ENCODE measurements around the gene TTLL9.

TTLL9 gene

GRCh38 chr20:31939661-31940060 lies 69.2 kb downstream of the TTLL9 start:
- in situ Hi-C loops (cut with MboI; ENCODE audit: low sequenced_read_pairs) = no loop called here

- in situ Hi-C loops (cut with MboI; ENCODE audit: low sequenced_read_pairs) = no loop called here
Measured at GRCh38 chr20:31943052-31943471, 72.6 kb downstream of the TTLL9 start.

GRCh38 chr20:31945319-31945718 lies 74.9 kb downstream of the TTLL9 start:
- in situ Hi-C loops (cut with MboI; ENCODE audit: low sequenced_read_pairs) = no loop called here

DNA sequence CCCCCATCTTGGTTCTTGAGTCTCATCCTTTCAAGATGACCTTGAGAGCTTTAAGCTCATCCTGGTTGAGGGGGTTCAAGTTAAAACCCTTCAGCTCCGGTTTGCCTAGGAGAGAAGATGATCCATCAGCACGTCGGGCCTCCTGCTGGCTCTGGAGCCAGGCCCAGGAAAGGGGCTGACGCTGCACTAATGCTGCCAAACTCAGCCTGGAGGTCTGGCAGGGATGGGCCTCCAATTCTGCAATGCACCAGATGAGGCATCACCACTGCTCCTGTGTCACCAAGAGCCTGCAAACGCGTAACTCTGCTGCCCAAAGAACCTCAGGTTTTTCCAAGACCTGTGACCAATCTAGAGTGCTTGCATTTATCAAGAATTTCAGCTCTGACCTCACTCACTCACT lies 75.4 kb downstream of the TTLL9 start:
- in situ Hi-C loops (cut with MboI; ENCODE audit: low sequenced_read_pairs) = no loop called here

DNA sequence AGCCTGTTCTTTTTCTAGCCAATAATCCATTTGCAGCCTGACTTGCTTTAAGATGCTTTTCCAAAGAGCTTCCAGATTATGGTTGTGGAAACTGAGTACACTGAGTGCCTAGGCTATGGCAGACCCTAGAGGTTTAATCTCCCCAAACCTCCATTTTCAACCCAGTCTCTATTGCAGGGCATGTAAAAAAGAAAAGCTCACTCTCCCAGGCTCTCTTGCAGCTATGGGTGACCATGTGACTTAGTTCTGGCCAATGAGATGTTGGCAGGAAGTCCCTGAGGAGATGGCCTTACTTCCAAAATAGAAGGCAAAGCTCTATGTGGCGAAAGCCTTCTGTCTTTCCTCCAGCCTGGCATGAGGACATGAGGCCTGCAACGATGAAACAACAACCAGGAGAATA lies 77.6 kb downstream of the TTLL9 start:
- in situ Hi-C loops (cut with MboI; ENCODE audit: low sequenced_read_pairs) = no loop called here

DNA sequence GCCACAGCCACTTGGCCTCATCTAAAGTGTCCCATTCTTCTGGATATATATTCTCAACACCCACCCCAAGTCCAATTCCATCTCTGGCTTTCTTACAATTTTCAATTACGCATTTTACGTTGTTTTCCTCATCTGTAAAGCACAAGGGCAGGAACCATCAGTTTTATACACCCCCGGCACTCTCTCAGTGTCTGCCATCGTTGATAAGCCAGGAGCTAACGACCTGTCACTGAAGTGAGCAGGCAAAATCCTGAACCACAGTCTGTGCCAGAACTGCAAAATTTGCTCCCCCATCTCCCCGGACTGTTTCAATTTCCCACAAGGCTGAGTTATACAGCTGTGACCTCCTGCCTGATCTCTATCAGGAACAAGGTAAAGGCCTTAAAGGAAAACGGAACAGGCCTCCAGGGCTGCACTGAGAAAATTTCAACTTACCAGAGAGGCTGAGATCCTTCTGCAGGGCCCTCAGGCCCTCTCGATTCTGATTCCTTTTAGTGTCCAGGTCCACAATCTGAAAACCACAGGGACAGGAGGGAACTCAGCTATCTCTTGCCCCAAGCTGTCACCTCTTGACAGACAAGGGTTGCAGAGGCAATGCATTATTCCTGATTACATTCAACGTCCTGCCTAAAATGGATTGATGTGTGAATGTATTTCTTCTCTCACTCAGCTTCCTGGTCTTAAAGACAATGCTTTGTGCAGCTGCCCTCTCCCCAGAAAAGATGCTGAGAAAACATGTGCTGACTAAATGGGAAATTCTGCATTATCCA lies 79.6 kb downstream of the TTLL9 start:
- in situ Hi-C loops (cut with MboI; ENCODE audit: low sequenced_read_pairs) = no loop called here

- in situ Hi-C loops (cut with MboI; ENCODE audit: low sequenced_read_pairs) = no loop called here
Measured at GRCh38 chr20:31951203-31951529, 80.7 kb downstream of the TTLL9 start.

DNA sequence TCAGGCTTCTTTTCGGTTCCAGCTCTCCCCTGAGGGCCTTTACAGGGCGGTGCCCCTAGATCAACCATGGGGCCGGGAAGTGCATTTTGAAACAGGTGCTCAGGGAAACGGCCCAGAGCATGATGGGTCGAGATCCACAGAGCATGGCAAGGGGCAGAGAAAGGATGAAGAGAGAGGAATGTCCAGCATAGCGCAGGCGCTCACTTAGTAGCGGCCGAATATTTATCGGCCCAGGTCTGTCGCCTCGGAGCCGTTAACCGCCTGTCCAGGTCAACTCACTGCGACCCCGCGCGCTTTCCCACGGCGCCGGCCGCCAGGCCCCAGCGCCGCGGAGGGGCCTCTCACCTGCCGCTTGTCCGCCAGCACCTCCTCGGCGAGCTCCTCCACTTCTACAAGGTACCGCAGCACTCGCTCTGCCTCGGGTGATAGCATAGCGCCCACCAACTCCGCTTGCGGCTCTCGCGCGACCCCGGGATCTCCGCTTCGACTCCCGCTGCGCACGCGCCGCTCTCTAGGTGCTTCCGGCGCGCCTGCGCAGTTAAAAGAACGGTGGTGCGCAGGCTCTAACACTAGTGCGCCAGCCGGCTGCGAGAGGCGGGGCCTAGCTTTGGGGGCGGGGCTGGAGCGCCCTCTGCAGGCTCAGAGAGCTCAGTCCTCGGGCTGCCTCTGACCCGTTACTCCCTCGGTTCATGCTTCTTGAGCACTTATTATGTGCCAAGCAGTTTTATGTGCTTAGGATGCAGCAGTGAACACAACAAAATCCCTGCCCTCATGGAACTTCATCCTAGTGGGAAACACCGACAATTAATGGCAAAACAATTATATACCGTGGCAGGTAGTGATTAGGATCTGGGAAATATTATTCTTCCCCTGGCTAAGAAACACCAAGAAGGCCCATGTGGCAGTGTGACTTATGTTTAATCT lies 81.4 kb downstream of the TTLL9 start, which contains the start of gene PDRG1:
TSS of gene PDRG1 (minus strand) at position 517 of the 924 bp plus-strand sequence. CDS start at position 432, 85 bp downstream.
- in situ Hi-C loops (cut with MboI; ENCODE audit: low sequenced_read_pairs) = no loop called here

GRCh38 chr20:31953556-31954148 lies 83.2 kb downstream of the TTLL9 start:
- in situ Hi-C loops (cut with MboI; ENCODE audit: low sequenced_read_pairs) = no loop called here

DNA sequence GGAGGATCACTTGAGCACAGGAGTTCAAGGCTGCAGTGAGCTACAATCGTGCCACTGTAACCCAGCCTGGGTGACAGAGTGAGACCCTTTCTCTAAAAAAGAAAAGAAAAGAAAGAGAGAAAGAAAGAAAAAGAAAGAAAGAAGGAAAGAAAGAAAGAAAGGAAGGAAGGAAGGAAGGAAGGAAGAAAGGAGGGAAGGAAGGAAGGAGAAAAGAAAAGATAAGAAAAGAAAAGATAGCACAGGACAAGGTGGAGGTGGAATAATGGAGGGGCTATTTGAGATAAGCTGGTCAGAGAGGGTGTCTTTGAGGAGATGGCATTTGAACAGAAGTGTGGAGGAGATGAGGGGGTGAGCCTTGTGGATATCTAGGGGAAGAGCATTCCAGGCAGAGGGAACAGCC lies 84.1 kb downstream of the TTLL9 start:
- in situ Hi-C loops (cut with MboI; ENCODE audit: low sequenced_read_pairs) = no loop called here

- in situ Hi-C loops (cut with MboI; ENCODE audit: low sequenced_read_pairs) = no loop called here
Measured at GRCh38 chr20:31956556-31957526, 86.4 kb downstream of the TTLL9 start.

DNA sequence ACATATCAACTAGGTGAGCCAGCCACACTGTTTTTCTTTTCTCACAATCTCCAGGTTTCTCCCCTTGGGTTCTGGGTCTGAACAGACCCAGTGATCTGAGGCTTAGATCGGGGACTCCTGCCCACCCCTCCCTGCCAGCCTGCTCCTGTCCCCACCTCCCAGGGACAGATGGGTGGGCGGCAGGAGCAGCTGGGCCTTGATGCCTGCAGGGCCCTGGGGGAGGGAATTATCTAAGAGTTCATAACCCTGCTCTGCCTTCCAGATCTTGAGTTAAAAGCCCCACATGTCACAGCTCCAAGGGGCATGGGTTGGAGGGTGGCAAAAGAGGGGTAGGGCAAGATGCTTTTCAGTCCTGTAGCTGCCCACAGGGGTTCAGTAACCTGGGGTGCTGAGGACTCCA lies 92.3 kb downstream of the TTLL9 start:
- in situ Hi-C loops (cut with MboI; ENCODE audit: low sequenced_read_pairs) = no loop called here

DNA sequence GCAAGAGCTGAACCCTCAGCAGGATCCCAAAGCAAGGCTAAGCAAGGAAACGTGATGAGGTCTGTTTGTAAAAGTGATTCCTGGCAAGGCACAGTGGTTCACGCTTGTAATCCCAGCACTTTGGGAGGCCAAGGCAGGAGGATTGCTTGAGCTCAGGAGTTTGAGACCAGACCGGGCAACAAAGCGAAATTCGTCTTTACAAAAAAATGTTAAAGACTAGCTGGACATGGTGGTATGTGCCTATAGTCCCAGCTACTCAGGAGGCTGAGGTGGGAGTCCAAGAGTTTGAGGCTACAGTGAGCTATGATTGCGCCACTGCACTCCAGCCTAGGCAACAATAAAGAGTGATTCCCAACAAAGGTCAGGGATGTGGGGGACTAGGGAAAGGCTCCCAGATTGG lies 93.5 kb downstream of the TTLL9 start:
- in situ Hi-C loops (cut with MboI; ENCODE audit: low sequenced_read_pairs) = no loop called here

DNA sequence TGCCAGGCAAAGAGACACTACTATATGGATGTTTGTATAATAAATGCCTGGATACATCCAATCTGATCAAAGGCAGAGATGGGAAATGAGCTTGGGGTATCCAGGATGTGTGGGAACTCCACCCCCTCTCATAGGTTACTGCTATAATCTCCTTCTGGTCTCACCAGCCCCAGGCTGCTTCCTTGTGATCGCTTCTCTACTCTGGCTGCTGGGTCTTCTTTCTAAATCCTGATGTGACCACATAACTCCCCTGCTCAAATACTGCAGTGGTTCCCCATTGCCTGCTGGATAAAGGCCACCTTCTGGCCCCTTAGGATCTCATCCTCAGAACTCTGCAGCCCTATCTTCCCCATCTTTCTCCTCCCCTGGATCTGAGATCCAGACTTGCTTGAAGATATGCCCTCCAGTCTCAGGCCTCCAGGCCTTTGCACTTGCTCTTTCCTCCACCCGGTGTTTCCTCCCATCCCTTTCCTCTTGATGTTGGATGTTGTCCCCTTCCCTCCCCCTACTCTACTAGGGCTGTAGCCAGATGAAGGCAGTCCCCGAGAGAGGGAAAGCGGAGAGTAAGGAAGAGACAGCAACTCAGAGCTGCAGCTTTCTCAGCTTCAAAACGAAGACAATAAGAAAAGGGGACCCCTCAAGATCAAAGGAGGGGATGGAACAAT lies 96.7 kb downstream of the TTLL9 start:
- in situ Hi-C loops (cut with MboI; ENCODE audit: low sequenced_read_pairs) = no loop called here

GRCh38 chr20:31967830-31968249 lies 97.4 kb downstream of the TTLL9 start, which contains the start of gene XKR7:
TSS of gene XKR7 (plus strand) at chr20:31968151. CDS start at chr20:31968176, 25 bp downstream.
- in situ Hi-C loops (cut with MboI; ENCODE audit: low sequenced_read_pairs) = no loop called here

DNA sequence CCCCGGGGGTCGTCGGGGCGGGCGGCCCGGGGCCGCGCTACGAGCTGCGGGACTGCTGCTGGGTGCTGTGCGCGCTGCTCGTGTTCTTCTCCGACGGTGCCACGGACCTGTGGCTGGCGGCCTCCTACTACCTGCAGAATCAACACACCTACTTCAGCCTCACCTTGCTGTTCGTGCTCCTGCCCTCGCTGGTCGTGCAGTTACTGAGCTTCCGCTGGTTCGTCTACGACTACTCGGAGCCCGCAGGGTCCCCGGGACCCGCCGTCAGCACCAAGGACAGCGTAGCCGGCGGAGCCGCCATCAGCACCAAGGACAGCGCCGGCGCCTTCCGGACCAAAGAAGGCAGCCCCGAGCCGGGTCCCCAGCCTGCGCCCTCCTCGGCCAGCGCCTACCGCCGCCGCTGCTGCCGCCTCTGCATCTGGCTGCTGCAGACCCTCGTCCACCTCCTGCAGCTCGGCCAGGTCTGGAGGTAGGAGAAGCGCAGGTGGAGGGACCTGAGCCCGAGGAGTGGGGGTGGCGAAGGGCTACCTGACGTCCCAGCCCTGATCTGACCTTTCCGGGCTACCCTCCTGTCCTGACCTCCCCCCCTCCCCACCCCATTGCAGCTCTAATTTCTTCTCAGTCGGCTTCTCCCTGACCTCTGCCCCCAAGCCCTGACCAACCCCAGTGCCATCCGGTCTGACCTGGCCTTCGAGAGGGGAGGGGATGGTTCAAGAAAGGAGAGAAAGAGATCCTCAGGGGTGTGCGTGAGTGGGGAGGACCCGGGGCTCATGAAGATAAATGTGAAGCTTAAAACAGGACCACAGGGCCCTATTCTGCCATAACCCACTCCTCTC lies 98.1 kb downstream of the TTLL9 start:
- in situ Hi-C loops (cut with MboI; ENCODE audit: low sequenced_read_pairs) = no loop called here

GRCh38 chr20:31969991-31970390 lies 99.6 kb downstream of the TTLL9 start:
- in situ Hi-C loops (cut with MboI; ENCODE audit: low sequenced_read_pairs) = no loop called here

DNA sequence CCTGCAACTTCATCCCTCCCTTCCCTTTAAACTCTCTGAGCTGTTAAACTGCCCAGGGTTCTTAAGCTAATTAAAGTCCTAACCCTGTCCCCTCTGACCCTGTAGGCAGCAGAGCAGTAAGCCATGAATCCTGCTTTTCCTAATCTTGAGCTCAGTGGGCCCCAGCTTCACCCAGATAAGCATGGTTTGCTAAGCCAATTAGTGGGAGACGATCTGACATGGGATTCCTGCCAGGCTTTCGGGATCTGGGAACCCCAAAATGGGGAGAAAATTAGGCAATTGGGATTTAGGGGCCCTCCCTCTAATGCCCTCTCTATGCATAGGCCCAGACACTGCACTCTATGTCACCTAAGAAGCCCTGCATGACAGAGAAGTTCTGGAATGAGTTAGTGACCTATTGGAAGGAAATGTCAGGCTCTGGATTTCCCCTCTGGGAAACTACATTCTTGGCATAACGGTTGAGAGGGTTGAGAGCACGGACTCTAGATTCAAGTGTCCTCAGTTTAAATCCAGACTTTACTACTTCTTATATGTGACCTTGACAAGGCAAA lies 102.1 kb downstream of the TTLL9 start:
- in situ Hi-C loops (cut with MboI; ENCODE audit: low sequenced_read_pairs) = no loop called here

GRCh38 chr20:31974296-31974695 lies 103.9 kb downstream of the TTLL9 start:
- in situ Hi-C loops (cut with MboI; ENCODE audit: low sequenced_read_pairs) = no loop called here
